GM23248 (cell line): ENCODE results near the gene TTLL5. TPM values are rescaled to one million over a fixed set of nuclear protein-coding genes. Genes with fewer than 3 reads are reported as not detected.

ENCODE experiments used
- DNase-seq: peaks from one replicate; pipeline ENCODE4 v3.0.0-alpha.2; 2015
- H2AFZ ChIP-seq: fragments of 200-600 bp; sonication (generic); 2 replicates; pipeline ENCODE4 v1.6.1; 2016; ENCODE audit warnings: antibody characterized with exemption
- H3F3A ChIP-seq: fragments of 200-600 bp; sonication (generic); 2 replicates; pipeline ENCODE4 v1.6.1; 2016; ENCODE audit warnings: mild to moderate bottlenecking, antibody characterized with exemption, mixed run types; ENCODE audit not compliant: insufficient read depth
- H3K27ac ChIP-seq: fragments of 200-600 bp; sonication (generic); 2 replicates; pipeline ENCODE4 v1.5.1; 2016; ENCODE audit warnings: mild to moderate bottlenecking
- H3K27me3 ChIP-seq: fragments of 200-600 bp; sonication (generic); replicated peaks from 2 replicates; pipeline ENCODE4 v1.6.1; 2016; ENCODE audit warnings: mild to moderate bottlenecking; ENCODE audit not compliant: insufficient read depth
- H3K36me3 ChIP-seq: fragments of 200-600 bp; sonication (generic); 2 replicates; pipeline ENCODE4 v1.6.1; 2016; ENCODE audit warnings: low read depth, mild to moderate bottlenecking
- H3K4me1 ChIP-seq: fragments of 200-600 bp; sonication (generic); 2 replicates; pipeline ENCODE4 v1.6.1; 2016; ENCODE audit warnings: mild to moderate bottlenecking; ENCODE audit not compliant: insufficient read depth
- H3K4me2 ChIP-seq: fragments of 200-600 bp; sonication (generic); one replicate; pipeline ENCODE4 v1.6.1; 2016; ENCODE audit warnings: mild to moderate bottlenecking; ENCODE audit not compliant: unreplicated experiment
- H3K4me3 ChIP-seq: fragments of 200-600 bp; sonication (generic); 2 replicates; pipeline ENCODE4 v1.5.1; 2016; ENCODE audit warnings: mild to moderate bottlenecking
- H3K79me2 ChIP-seq: fragments of 200-600 bp; sonication (generic); 2 replicates; pipeline ENCODE4 v1.6.1; 2016; ENCODE audit warnings: mild to moderate bottlenecking; ENCODE audit not compliant: insufficient read depth
- H3K9ac ChIP-seq: fragments of 200-600 bp; sonication (generic); 2 replicates; pipeline ENCODE4 v1.6.1; 2016; ENCODE audit warnings: mild to moderate bottlenecking
- H3K9me2 ChIP-seq: fragments of 200-600 bp; sonication (generic); 2 replicates; pipeline ENCODE4 v1.6.1; 2016; ENCODE audit warnings: mixed run types, mild to moderate bottlenecking, moderate library complexity; ENCODE audit not compliant: insufficient read depth
- H3K9me3 ChIP-seq: fragments of 200-600 bp; sonication (generic); one replicate; pipeline ENCODE4 v1.6.1; 2017; ENCODE audit warnings: low read depth
- H4K20me1 ChIP-seq: fragments of 200-600 bp; sonication (generic); 2 replicates; pipeline ENCODE4 v1.6.0; 2016; ENCODE audit not compliant: insufficient read depth
- EZH2 ChIP-seq: fragments of 200-600 bp; sonication (generic); IDR thresholded peaks from 2 replicates; pipeline ENCODE4 v1.6.1; 2018; ENCODE audit warnings: antibody characterized with exemption, mild to moderate bottlenecking; ENCODE audit not compliant: insufficient read depth, poor library complexity, severe bottlenecking
- EZH2phosphoT487 ChIP-seq: fragments of 200-600 bp; sonication (generic); IDR thresholded peaks from 2 replicates; pipeline ENCODE4 v1.6.1; 2018; ENCODE audit warnings: antibody characterized with exemption, moderate library complexity, mild to moderate bottlenecking, low read depth; ENCODE audit not compliant: insufficient read depth
- WGBS, 2 experiments: methylation state at CpG; one replicate each; pipeline ENCODE4 v1.1.6; 2015 to 2017; ENCODE audit warnings: low lambda C conversion rate in 2 of 2, low coverage in 1 of 2; ENCODE audit errors: missing lambda C conversion rate in 2 of 2; 5-methylcytosine and 5-hydroxymethylcytosine counted together
- in situ Hi-C: fragments of 300-500 bp; cut with MboI; formaldehyde crosslinking; loops from 2 replicates; pipeline ENCODE4 v1.15.0; 2020
- polyA plus RNA-seq: library from polyadenylated mRNA; unstranded; fragments of >200 nt; fragmentation: Nextera tagmentation; extraction: Ambion mirVana; gene quantifications from 2 replicates; pipeline ENCODE4 v1.2.1, GENCODE V29; 2016
- total RNA-seq: library from RNA; depleted of rRNA; stranded (reverse); fragments of >200 nt; shearing (Covaris generic); gene quantifications from 2 replicates; pipeline ENCODE4 v1.2.3, GENCODE V29; 2014; rRNA removed

The TTLL5 gene
- total and polyA plus RNA-seq, 2 experiments from 2014 or later = 14.6 to 17.8 TPM

- 88 to 91% methylated on average over 1 of the region's 1 CpG for WGBS, 2 experiments
- Histone ChIP-seq H3K9me3 (no peaks in the 10 kb centered on the region), H3K9ac (no peak overlapping the region), H3K27ac (peak overlapping the region; percentile 62; the same call in 1 of the 2 replicates), H2AFZ (no peak overlapping the region), H3F3A (peaks cover 35% of the 10 kb centered on the region), H3K9me2 (no peaks in the 10 kb centered on the region), H3K4me1 (peaks cover 34% of the 10 kb centered on the region), H3K4me2 (peak overlapping the region; percentile 62), H3K27me3 (no peaks in the 10 kb centered on the region), H4K20me1 (no peaks in the 10 kb centered on the region), H3K4me3 (peak overlapping the region; percentile 55; the same call in 1 of the 2 replicates), H3K36me3 (peaks cover 45% of the 10 kb centered on the region), H3K79me2 (no peaks in the 10 kb centered on the region)
- DNase-seq = no peak
- TF ChIP-seq EZH2phosphoT487 = no peak
- TF ChIP-seq EZH2 = no peak
- in situ Hi-C loops = no loop called here
These were observed 335.4 kb downstream of the TTLL5 start for GRCh38 chr14:75996488-75996887.

- H3K4me1 ChIP-seq = peaks cover 18% of the 10 kb centered on the region
- H3K27ac ChIP-seq = no peak overlapping the region
- H2AFZ ChIP-seq = no peak overlapping the region
- H3K9me2 ChIP-seq = no peaks in the 10 kb centered on the region
- no peak overlapping the region for H3K4me2 ChIP-seq
- no peak overlapping the region for H3K4me3 ChIP-seq
- H3K9me3 ChIP-seq = no peaks in the 10 kb centered on the region
- TF ChIP-seq EZH2 (no peak), EZH2phosphoT487 (no peak)
- peaks cover 20% of the 10 kb centered on the region for H3F3A ChIP-seq
- H3K36me3 ChIP-seq = peaks cover 46% of the 10 kb centered on the region
- no peaks in the 10 kb centered on the region for H3K27me3 ChIP-seq
- no peak for DNase-seq
- in situ Hi-C loops = no loop called here
- no peaks in the 10 kb centered on the region for H4K20me1 ChIP-seq
- 74 to 80% methylated on average over 6 of the region's 6 CpGs for WGBS, 2 experiments
- H3K79me2 ChIP-seq = no peaks in the 10 kb centered on the region
- no peak overlapping the region for H3K9ac ChIP-seq
These were observed 338.6 kb downstream of the TTLL5 start for GRCh38 chr14:75999511-76000190.

GRCh38 chr14:76002383-76002782 lies 341.3 kb downstream of the TTLL5 start:
- no peak for DNase-seq
- Histone ChIP-seq H3K79me2 (no peaks in the 10 kb centered on the region), H2AFZ (no peak overlapping the region), H3K27me3 (no peaks in the 10 kb centered on the region), H3K4me2 (no peak overlapping the region), H3K9me2 (no peaks in the 10 kb centered on the region), H4K20me1 (no peaks in the 10 kb centered on the region), H3F3A (peaks cover 4% of the 10 kb centered on the region), H3K9ac (no peak overlapping the region), H3K9me3 (no peaks in the 10 kb centered on the region), H3K4me1 (peaks cover 1% of the 10 kb centered on the region), H3K27ac (no peak overlapping the region), H3K36me3 (peaks cover 46% of the 10 kb centered on the region), H3K4me3 (no peak overlapping the region)
- WGBS, 2 experiments = 91 to 96% methylated on average over 1 of the region's 1 CpG
- in situ Hi-C loops = no loop called here
- TF ChIP-seq EZH2phosphoT487 (no peak), EZH2 (no peak)

Other genes with a start within 250 kb of the TTLL5 start
- 163 and 174 TPM in 2 replicates for gene JDP2, start 233.2 kb upstream of the TTLL5 start, total RNA-seq
- gene JDP2, start 233.2 kb upstream of the TTLL5 start, polyA plus RNA-seq = 20.0 and 21.5 TPM in 2 replicates
- not detected in 2 replicates for gene BATF, start 138.8 kb upstream of the TTLL5 start, total RNA-seq
- gene BATF, start 138.8 kb upstream of the TTLL5 start, polyA plus RNA-seq = 0.56 TPM in 1 of 2 replicates, not detected in the other
- not detected in 2 replicates for gene FLVCR2, start 82.6 kb upstream of the TTLL5 start, total RNA-seq
- 0.33 TPM in 1 of 2 replicates, not detected in the other for gene FLVCR2, start 82.6 kb upstream of the TTLL5 start, polyA plus RNA-seq
- 6.6 and 8.9 TPM in 2 replicates for gene ERG28, start 370 bp upstream of the TTLL5 start, total RNA-seq
- 21.4 and 22.2 TPM in 2 replicates for gene ERG28, start 370 bp upstream of the TTLL5 start, polyA plus RNA-seq